Measurements from ENCODE around the gene MRPS14.
A peak's percentile ranks its signal among the peaks of the same experiment; 100 is the strongest.

MRPS14 gene

GRCh38 chr1:174982971-174983689 lies 40.1 kb downstream of the MRPS14 start:
- peak; percentile 64 for DNase-seq

GRCh38 chr1:174976436-174977108 lies 46.7 kb downstream of the MRPS14 start:
- DNase-seq = no peak

GRCh38 chr1:174975764-174976163 lies 47.5 kb downstream of the MRPS14 start:
- no peak for DNase-seq

GRCh38 chr1:174974711-174975119 lies 48.5 kb downstream of the MRPS14 start:
- DNase-seq = no peak

- DNase-seq = peak; percentile 49
Observed at GRCh38 chr1:174971902-174972301, 51.3 kb downstream of the MRPS14 start.

GRCh38 chr1:174971466-174971865 lies 51.8 kb downstream of the MRPS14 start:
- DNase-seq = no peak

- no peak for DNase-seq
Observed at GRCh38 chr1:174969977-174970376, 53.2 kb downstream of the MRPS14 start.

- peak; percentile 54 for DNase-seq
Observed at GRCh38 chr1:174968750-174969244, 54.4 kb downstream of the MRPS14 start.

GRCh38 chr1:174967845-174968705 lies 55.1 kb downstream of the MRPS14 start:
- peak; percentile 38 for DNase-seq

GRCh38 chr1:174966008-174966572 lies 57.1 kb downstream of the MRPS14 start:
- DNase-seq = peak; percentile 46

- peak; percentile 45 for DNase-seq
Observed at GRCh38 chr1:174965362-174966007, 57.7 kb downstream of the MRPS14 start.

- peak; percentile 36 for DNase-seq
Observed at GRCh38 chr1:174964972-174965361, 58.3 kb downstream of the MRPS14 start.

GRCh38 chr1:174964261-174964971 lies 58.8 kb downstream of the MRPS14 start:
- DNase-seq = peak; percentile 90

- no peak for DNase-seq
Observed at GRCh38 chr1:174963529-174964125, 59.6 kb downstream of the MRPS14 start.

Data from inflammatory macrophage treated with lipopolysaccharide for 4 hours (primary cell).